Breast epithelium (tissue), 3 donors: ENCODE results near the gene CERT1.

Experiments
- CTCF ChIP-seq, 3 donors: fragments of 450-650 bp; IDR thresholded peaks; one replicate each; pipeline ENCODE4 v1.5.1; 2016 to 2017; ENCODE audit warnings: antibody characterized with exemption in 3 of 3, mild to moderate bottlenecking in 3 of 3, moderate library complexity in 3 of 3
- POLR2A ChIP-seq: fragments of 450-650 bp; IDR thresholded peaks from one replicate; pipeline ENCODE4 v1.6.1; 2016; ENCODE audit warnings: antibody characterized with exemption, mild to moderate bottlenecking, moderate library complexity
- POLR2AphosphoS5 ChIP-seq, 3 donors: sonication (generic); formaldehyde crosslinking; IDR thresholded peaks; one replicate each; pipeline ENCODE4 v1.6.1; 2017; ENCODE audit warnings: antibody characterized with exemption in 3 of 3

DNA sequence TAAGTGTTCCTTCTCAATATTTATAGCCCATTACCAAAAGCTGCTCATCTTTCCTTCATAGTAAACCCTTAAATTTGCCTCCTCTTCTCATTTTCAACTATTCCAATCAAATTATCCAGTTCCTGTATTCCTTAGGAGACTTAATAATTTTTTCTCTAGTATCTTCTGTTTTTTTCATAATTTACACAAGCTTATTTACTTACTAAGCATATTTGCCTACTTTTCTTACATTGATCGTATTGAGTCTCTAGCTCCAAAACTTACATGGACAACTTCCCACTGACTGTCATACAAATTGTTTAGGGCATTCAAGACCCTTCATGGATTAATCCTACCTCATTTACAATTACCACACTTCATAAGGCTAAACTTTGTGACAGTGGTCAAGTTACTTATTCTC is 3.6 kb downstream of the CERT1 start:
- TF ChIP-seq POLR2A (no peak), CTCF (IDR thresholded peaks at IDR 0.05) (no peak), POLR2AphosphoS5 (IDR thresholded peaks at IDR 0.05) (no peak)
